Right lobe of liver (tissue), 6 donors: ENCODE data around the gene TMEM86A. TPM values are rescaled to one million over a fixed set of nuclear protein-coding genes. Genes with fewer than 3 reads are reported as not detected.

Source experiments
- ATAC-seq, 4 donors: fragments of 200-7000 bp; cut with Tn5 transposase; one replicate each; pipeline ENCODE4 v1.9.1; 2020; ENCODE audit warnings: mild to moderate bottlenecking in 4 of 4, moderate library complexity in 4 of 4
- DNase-seq, 3 donors: peaks; one replicate each; pipeline ENCODE4 v3.0.0-alpha.2; 2020
- H3K27ac ChIP-seq, 3 donors: fragments of 200-600 bp; one replicate each; pipeline ENCODE4 v1.8.0; 2022
- H3K27me3 ChIP-seq, 2 donors: fragments of 200-600 bp; one replicate each; pipeline ENCODE4 v1.8.0; 2022
- H3K36me3 ChIP-seq, 4 donors: fragments of 200-600 bp; sonication (generic) in 1 of 4; one replicate each; pipeline versions ENCODE4 v1.5.1 to v1.8.0; 2017 to 2022; ENCODE audit warnings: control low read depth in 1 of 4
- H3K4me1 ChIP-seq, 4 donors: fragments of 200-600 bp; sonication (generic) in 1 of 4; one replicate each; pipeline versions ENCODE4 v1.5.1 to v1.8.0; 2017 to 2022; ENCODE audit warnings: control low read depth in 1 of 4
- H3K4me3 ChIP-seq, 3 donors: fragments of 200-600 bp; one replicate each; pipeline ENCODE4 v1.8.0; 2022
- H3K9me3 ChIP-seq, 4 donors: fragments of 200-600 bp; sonication (generic) in 1 of 4; one replicate each; pipeline versions ENCODE4 v1.5.1 to v1.8.0; 2017 to 2022; ENCODE audit warnings: control low read depth in 1 of 4
- CTCF ChIP-seq, 4 donors: fragments of 200-600 bp in 3 of 4; fragments of 450-650 bp in 1 of 4; IDR thresholded peaks; one replicate each; pipeline versions ENCODE4 v1.5.1 to v1.8.0; 2016 to 2022; ENCODE audit warnings: antibody characterized with exemption in 4 of 4, mild to moderate bottlenecking in 2 of 4
- POLR2A ChIP-seq: fragments of 450-650 bp; IDR thresholded peaks from one replicate; pipeline ENCODE4 v1.6.1; 2017; ENCODE audit warnings: antibody characterized with exemption, mild to moderate bottlenecking
- WGBS: methylation state at CpG from one replicate; pipeline ENCODE4 v1.1.6; 2018; ENCODE audit warnings: low coverage, low lambda C conversion rate; ENCODE audit not compliant: insufficient coverage; ENCODE audit errors: missing lambda C conversion rate; 5-methylcytosine and 5-hydroxymethylcytosine counted together
- intact Hi-C, 2 donors: fragments of 100-400 bp; cut with DNase I; formaldehyde crosslinking; loops; one replicate each; pipeline versions ENCODE4 v1.11.2 to v1.14.1; 2022
- total RNA-seq, 6 experiments: library from RNA; depleted of rRNA in 2 of 6; stranded (reverse); fragments of >200 nt in 2 of 6; fragmentation: NEBNext Ultra II Directional in 3 of 6; extraction: Animal tissue kit (Norgen Biotek cat#: 25700) in 3 of 6; gene quantifications; one replicate each; pipeline versions ENCODE4 v1.1.0 to v1.2.4, GENCODE V29; 2016 to 2023
- donor health status: DM: no; HTN: yes; CAD: no.
- donor health status: DM: no; HTN: no; CAD: no.
- donor health status: DM: no; HTN: no; CAD: no.
- donor health status: DM: no; HTN: yes; CAD: no.
- donor health status: DM: no; HTN: yes; CAD: no.

The TMEM86A gene
- total RNA-seq, 6 experiments from 2014 or later, result 2.0 to 4.9 (median 3.8) TPM

GRCh38 chr11:18750944-18751343, 52.4 kb downstream of the TMEM86A start:
- intact Hi-C loops, result no loop called here
- no peaks in the 10 kb centered on the region for H3K36me3 ChIP-seq
- no peaks in the 10 kb centered on the region for H3K4me1 ChIP-seq
- H3K27me3 ChIP-seq, result no peaks in the 10 kb centered on the region
- no peak for TF ChIP-seq CTCF (IDR thresholded peaks at IDR 0.05)
- no peak for TF ChIP-seq POLR2A
- DNase-seq, result no peak
- H3K9me3 ChIP-seq, result no peaks in the 10 kb centered on the region
- no peak overlapping the region for H3K4me3 ChIP-seq
- no peak for ATAC-seq
- WGBS, result 40% methylated on average over 2 of the region's 3 CpGs
- no peak overlapping the region for H3K27ac ChIP-seq

- WGBS, result 49% methylated on average over 3 of the region's 3 CpGs
- Histone ChIP-seq H3K4me1 (no peaks in the 10 kb centered on the region), H3K27ac (no peak overlapping the region), H3K36me3 (no peaks in the 10 kb centered on the region), H3K27me3 (no peaks in the 10 kb centered on the region), H3K9me3 (no peaks in the 10 kb centered on the region), H3K4me3 (no peak overlapping the region)
- intact Hi-C loops, result no loop called here
- DNase-seq, result no peak
- no peak for ATAC-seq
- TF ChIP-seq CTCF (IDR thresholded peaks at IDR 0.05) (no peak), POLR2A (no peak)
Measured at GRCh38 chr11:18752502-18752901, 53.9 kb downstream of the TMEM86A start.

- no peak overlapping the region for H3K27ac ChIP-seq
- H3K27me3 ChIP-seq, result no peaks in the 10 kb centered on the region
- DNase-seq (no peak), ATAC-seq (no peak)
- intact Hi-C loops, result no loop called here
- 21% methylated on average over 2 of the region's 5 CpGs for WGBS
- H3K4me1 ChIP-seq, result no peaks in the 10 kb centered on the region
- no peaks in the 10 kb centered on the region for H3K36me3 ChIP-seq
- TF ChIP-seq CTCF (IDR thresholded peaks at IDR 0.05) (no peak), POLR2A (no peak)
- no peak overlapping the region for H3K4me3 ChIP-seq
- no peaks in the 10 kb centered on the region for H3K9me3 ChIP-seq
Measured at GRCh38 chr11:18754308-18754707, 55.7 kb downstream of the TMEM86A start.

Other genes starting within 250 kb of the TMEM86A start
- gene LDHAL6A, start 242.9 kb upstream of the TMEM86A start, total RNA-seq, result not detected
- 10 to 100 TPM; 15.8 to 68.0 (median 25.7) TPM for gene TSG101, start 171.8 kb upstream of the TMEM86A start, total RNA-seq
- 10 to 100 TPM in 2 of 6 experiments, 1 to 10 TPM in 4; 9.5 to 18.1 (median 9.9) TPM for gene UEVLD, start 110.0 kb upstream of the TMEM86A start, total RNA-seq
- 1 to 10 TPM in 3 of 6 experiments, under 1 TPM in 1, not detected in 2; 0.83 to 2.2 (median 1.4) TPM for gene MISFA, start 99.0 kb upstream of the TMEM86A start, total RNA-seq
- gene SPTY2D1, start 64.4 kb upstream of the TMEM86A start, total RNA-seq, result 10 to 100 TPM in 1 of 6 experiments, 1 to 10 TPM in 5; 6.3 to 14.7 (median 8.4) TPM
- under 1 TPM in 3 of 6 experiments, not detected in 3; 0.04 to 0.32 (median 0.12) TPM for gene IGSF22, start 27.4 kb downstream of the TMEM86A start, total RNA-seq
- gene PTPN5, start 93.0 kb downstream of the TMEM86A start, total RNA-seq, result not detected
- gene MRGPRX1, start 240.6 kb downstream of the TMEM86A start, total RNA-seq, result not detected